Right lobe of liver (tissue), 4 donors: Measurements from ENCODE around the gene TCP10L.

Experiments used
- CTCF ChIP-seq, 4 donors: fragments of 200-600 bp in 3 of 4; fragments of 450-650 bp in 1 of 4; IDR thresholded peaks; one replicate each; pipeline versions ENCODE4 v1.5.1 to v1.8.0; 2016 to 2022; ENCODE audit warnings: antibody characterized with exemption in 4 of 4, mild to moderate bottlenecking in 2 of 4
- POLR2A ChIP-seq: fragments of 450-650 bp; IDR thresholded peaks from one replicate; pipeline ENCODE4 v1.6.1; 2017; ENCODE audit warnings: antibody characterized with exemption, mild to moderate bottlenecking
- donor health status: DM: no; HTN: no; CAD: no.
- donor health status: DM: no; HTN: no; CAD: no.
- donor health status: DM: no; HTN: yes; CAD: no.

- TF ChIP-seq CTCF (IDR thresholded peaks at IDR 0.05) (no peak), POLR2A (no peak)
These were observed 60.0 kb downstream of the TCP10L start for GRCh38 chr21:32525282-32525681.
